ENCODE measurements around the gene CRLF1. TPM values are rescaled to one million over a fixed set of nuclear protein-coding genes. Genes with fewer than 3 reads are reported as not detected.
A peak's percentile ranks its signal among the peaks of the same experiment; 100 is the strongest.

Gene CRLF1
- total RNA-seq, 1 experiment from 2014 or later = 21.3 TPM

DNA sequence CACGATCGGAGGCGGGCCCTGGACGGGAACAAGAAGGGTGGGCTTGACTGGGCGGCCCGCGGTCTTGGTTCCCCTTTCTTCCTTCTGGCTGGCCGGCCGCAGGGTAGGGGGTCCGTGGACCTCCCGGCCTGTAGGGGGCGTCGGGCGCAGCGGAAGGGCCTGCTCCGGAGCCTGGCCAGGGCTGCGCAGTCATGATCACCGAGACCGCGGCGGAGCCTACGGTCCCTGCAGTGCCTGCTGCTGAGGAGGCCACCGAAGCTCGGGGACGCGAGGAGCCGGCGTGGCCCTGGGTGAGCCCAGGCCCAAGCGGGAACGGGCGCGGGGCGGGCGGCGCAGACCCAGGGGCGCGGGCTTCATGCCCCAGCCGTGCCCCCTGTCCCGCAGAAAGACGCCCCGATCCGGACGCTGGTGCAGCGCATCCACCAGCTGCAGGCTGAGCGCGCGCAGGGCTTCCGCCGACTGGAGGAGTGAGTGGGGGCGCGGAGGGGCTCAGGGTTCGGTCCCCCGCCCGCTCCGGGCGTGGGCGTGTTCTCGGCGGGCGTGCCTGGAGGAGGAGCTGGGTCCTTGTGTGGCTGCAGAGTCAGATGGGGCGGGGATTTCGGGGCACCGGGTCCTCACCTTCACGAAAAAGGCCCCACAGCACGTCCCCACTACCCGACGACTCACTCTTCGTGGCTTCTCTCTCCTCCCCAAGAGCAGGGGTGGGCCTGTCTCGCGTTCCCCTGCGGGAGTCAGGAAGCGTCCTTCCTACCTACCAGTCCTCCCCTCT, 17.8 kb downstream of the CRLF1 start, which contains the start of gene REX1BD:
Gene REX1BD (plus strand): TSS at position 188 of the 769 bp plus-strand sequence. CDS start 4 bp downstream, at position 192.
- Histone ChIP-seq H3K27ac (peak within 1 kb of the TSS; percentile 43), H3K36me3 (peaks cover 21% of the 10 kb centered on the region), H3K27me3 (replicated peaks) (no peaks in the 10 kb centered on the region), H3K4me1 (replicated peaks) (peaks cover 23% of the 10 kb centered on the region), H3K4me3 (peak within 1 kb of the TSS; percentile 88), H3K9me3 (replicated peaks) (no peaks in the 10 kb centered on the region)
- peak; percentile 85 to 88 for DNase-seq (ENCODE audit: low read depth in 1 of 2, low spot score in 2 of 2)

DNA sequence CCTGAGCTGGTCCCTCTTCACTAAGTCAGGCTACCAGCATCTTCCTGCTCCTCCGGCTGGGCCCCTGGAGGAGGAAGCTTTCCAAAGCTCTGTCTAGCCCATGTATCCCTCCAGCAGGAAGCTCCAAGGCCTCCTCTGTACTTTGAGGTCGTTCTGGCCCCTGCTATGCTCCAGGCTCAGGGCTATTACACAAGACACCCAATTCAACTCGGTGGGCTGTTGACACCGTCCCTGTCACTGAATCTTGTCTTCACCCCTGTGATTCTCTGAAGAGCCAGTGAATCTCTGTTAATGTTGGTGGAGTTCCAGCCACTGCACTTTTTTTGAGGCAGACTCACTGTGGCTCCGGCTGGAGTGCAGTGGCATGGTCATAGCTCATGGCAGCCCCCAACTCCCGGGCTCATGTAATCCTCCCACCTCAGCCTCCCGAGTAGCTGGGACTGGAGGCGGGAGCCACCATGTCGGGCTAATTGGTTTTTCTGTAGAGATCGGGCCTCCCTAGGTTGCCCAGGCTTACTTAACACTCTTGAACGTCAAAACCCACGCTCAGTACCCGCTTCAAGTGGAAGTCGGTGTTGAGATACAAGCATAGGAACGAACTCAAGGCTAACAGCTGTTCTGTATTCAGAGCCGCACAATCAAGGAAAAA, 18.5 kb downstream of the CRLF1 start:
- no peak for DNase-seq (ENCODE audit: low read depth in 1 of 2, low spot score in 2 of 2)
- H3K4me3 ChIP-seq = peak overlapping the region; percentile 88
- peaks cover 23% of the 10 kb centered on the region for H3K4me1 ChIP-seq (replicated peaks)
- no peaks in the 10 kb centered on the region for H3K27me3 ChIP-seq (replicated peaks)
- H3K27ac ChIP-seq = no peak overlapping the region
- H3K36me3 ChIP-seq = peaks cover 21% of the 10 kb centered on the region
- no peaks in the 10 kb centered on the region for H3K9me3 ChIP-seq (replicated peaks)

DNA sequence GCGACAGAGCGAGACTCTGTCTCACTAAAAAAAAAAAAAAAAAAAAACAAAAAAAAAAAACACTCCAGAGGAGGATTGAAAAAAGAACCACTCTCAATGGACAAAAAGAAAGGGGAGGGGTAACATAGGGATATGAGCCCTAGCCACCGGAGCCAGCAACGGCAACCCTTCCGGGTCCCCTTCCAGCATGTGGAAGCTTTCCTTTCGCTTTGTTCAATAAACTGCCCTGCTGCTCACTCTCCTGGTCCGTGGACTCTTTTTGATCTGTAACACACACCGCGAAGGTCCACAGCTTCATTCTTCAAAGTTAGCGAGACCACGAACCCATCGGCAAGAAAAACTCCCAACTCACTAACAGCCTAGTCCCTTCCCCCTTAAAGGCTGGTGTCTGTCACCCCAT, 19.0 kb downstream of the CRLF1 start:
- Histone ChIP-seq H3K9me3 (replicated peaks) (no peaks in the 10 kb centered on the region), H3K27me3 (replicated peaks) (no peaks in the 10 kb centered on the region), H3K4me1 (replicated peaks) (peaks cover 23% of the 10 kb centered on the region), H3K4me3 (no peak overlapping the region), H3K27ac (no peak overlapping the region), H3K36me3 (peaks cover 21% of the 10 kb centered on the region)
- no peak for DNase-seq (ENCODE audit: low read depth in 1 of 2, low spot score in 2 of 2)

DNA sequence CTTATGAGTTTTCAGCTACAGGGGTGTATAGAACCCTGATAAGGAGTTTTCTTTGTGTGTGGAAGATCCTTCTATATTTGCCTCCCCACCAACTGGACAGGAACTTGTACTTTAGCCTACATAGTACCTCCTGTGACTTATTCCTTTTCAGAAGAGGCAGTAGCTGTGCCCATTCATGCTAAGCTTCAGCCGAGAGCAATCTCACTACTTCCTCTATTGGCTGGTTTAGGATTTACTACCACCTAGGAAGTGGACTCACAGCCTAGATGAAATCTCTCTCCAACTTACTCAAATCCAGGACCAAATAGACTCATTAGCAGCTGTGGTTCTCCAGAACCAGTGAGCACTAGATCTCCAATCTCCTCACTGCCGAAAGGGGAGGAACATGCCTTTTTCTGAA, 20.3 kb downstream of the CRLF1 start:
- no peak overlapping the region for H3K27ac ChIP-seq
- DNase-seq (ENCODE audit: low read depth in 1 of 2, low spot score in 2 of 2) = no peak
- no peaks in the 10 kb centered on the region for H3K9me3 ChIP-seq (replicated peaks)
- no peaks in the 10 kb centered on the region for H3K27me3 ChIP-seq (replicated peaks)
- H3K4me1 ChIP-seq (replicated peaks) = peaks cover 23% of the 10 kb centered on the region
- peaks cover 15% of the 10 kb centered on the region for H3K36me3 ChIP-seq
- no peak overlapping the region for H3K4me3 ChIP-seq

DNA sequence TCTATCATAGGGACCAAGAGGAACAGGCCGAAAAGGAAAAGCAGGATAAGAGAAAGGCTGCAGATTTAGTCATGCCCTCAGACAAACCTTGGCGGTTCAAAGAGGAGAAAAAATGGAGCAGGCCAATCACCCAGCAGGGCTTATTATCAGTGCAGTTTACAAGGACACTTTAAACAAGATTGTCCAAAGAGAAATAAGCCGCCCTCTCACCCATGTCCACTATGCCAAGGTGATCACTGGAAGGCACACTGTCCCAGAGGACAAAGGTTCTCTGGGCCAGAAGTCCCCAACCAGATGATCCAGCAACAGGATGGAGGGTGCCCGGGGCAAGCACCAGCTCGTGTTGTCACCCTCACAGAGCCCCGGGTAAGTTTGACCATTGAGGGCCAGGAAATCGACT, 26.3 kb downstream of the CRLF1 start:
- H3K36me3 ChIP-seq = peaks cover 29% of the 10 kb centered on the region
- H3K4me3 ChIP-seq = no peak overlapping the region
- H3K9me3 ChIP-seq (replicated peaks) = no peaks in the 10 kb centered on the region

DNA sequence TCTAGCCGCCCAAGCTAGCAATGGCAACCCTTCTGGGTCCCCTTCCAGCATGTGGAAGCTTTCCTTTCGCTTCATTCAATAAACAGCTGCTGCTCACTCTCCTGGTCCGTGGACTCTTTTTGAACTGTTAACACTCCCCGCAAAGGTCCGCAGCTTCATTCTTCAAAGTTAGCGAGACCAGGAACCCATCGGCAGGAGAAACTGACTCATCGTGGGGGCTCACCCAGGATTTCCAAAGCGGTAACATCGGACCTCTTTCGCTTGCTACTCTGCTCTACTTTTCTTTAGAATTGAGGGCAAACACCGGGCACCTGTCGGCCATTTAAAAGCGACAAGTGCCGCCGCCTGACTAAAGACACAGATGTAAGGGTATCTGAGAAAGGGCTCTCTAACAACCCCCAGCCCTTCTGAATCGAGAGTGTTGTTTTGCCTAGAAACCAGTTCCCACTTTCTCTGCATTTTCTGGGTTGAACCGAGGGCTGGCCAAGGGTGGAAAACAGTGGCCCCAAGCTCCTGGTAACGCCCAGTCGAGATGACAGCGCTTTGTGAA, 29.2 kb downstream of the CRLF1 start:
- H3K4me1 ChIP-seq (replicated peaks) = peaks cover 12% of the 10 kb centered on the region
- no peak overlapping the region for H3K4me3 ChIP-seq
- DNase-seq (ENCODE audit: low read depth in 1 of 2, low spot score in 2 of 2) = no peak
- no peaks in the 10 kb centered on the region for H3K9me3 ChIP-seq (replicated peaks)
- H3K36me3 ChIP-seq = peaks cover 58% of the 10 kb centered on the region
- H3K27me3 ChIP-seq (replicated peaks) = no peaks in the 10 kb centered on the region
- H3K27ac ChIP-seq = no peak overlapping the region

More for the DNA sequence above, 26.3 kb downstream of the CRLF1 start:
- H3K4me1 ChIP-seq (replicated peaks) = no peaks in the 10 kb centered on the region
- H3K27ac ChIP-seq = no peak overlapping the region
- DNase-seq (ENCODE audit: low read depth in 1 of 2, low spot score in 2 of 2) = no peak
- no peaks in the 10 kb centered on the region for H3K27me3 ChIP-seq (replicated peaks)

DNA sequence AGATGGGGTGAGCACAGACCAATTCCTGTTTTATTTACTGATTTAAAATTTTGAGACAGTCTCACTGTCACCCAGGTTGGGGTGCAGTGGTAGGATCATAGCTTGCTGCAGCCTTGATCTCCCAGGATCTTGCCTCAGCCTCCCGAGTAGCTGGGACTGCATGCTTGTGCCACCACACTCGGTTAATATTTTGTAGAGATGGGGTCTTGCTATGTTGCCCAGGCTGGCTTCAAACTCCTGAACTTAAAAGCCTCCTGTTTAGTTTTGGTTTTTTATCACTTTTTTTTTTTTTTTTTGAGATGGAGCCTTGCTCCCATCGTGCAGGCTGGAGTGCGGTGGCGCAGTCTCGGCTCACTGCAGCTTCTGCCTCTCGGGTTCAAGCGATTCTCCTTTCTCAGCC, 30.2 kb downstream of the CRLF1 start:
- H3K36me3 ChIP-seq = peaks cover 66% of the 10 kb centered on the region
- H3K27me3 ChIP-seq (replicated peaks) = no peaks in the 10 kb centered on the region
- no peak overlapping the region for H3K27ac ChIP-seq
- H3K9me3 ChIP-seq (replicated peaks) = no peaks in the 10 kb centered on the region
- no peak for DNase-seq (ENCODE audit: low read depth in 1 of 2, low spot score in 2 of 2)
- no peak overlapping the region for H3K4me3 ChIP-seq
- H3K4me1 ChIP-seq (replicated peaks) = peaks cover 13% of the 10 kb centered on the region

DNA sequence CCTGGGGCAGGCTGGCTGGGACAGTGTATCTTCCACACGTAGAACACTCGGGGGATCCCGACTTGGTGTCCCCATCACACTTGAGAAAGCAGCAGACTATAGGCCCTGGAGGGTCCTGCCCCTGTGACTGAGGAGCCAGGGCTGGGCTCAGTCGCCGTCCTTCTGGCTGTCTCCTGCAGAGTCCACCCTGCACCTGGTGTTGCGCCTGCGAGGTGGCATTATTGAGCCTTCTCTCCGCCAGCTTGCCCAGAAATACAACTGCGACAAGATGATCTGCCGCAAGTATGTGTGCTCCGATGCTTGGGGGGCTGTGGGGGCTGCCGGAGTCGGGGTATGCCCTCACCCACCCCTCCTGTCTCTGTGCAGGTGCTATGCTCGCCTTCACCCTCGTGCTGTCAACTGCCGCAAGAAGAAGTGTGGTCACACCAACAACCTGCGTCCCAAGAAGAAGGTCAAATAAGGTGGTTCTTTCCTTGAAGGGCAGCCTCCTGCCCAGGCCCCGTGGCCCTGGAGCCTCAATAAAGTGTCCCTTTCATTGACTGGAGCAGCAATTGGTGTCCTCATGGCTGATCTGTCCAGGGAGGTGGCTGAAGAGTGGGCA, 31.8 kb downstream of the CRLF1 start:
- H3K27me3 ChIP-seq (replicated peaks) = no peaks in the 10 kb centered on the region
- H3K4me1 ChIP-seq (replicated peaks) = peaks cover 20% of the 10 kb centered on the region
- no peak for DNase-seq (ENCODE audit: low read depth in 1 of 2, low spot score in 2 of 2)
- H3K9me3 ChIP-seq (replicated peaks) = no peaks in the 10 kb centered on the region
- H3K36me3 ChIP-seq = peaks cover 66% of the 10 kb centered on the region
- H3K27ac ChIP-seq = no peak overlapping the region
- no peak overlapping the region for H3K4me3 ChIP-seq

DNA sequence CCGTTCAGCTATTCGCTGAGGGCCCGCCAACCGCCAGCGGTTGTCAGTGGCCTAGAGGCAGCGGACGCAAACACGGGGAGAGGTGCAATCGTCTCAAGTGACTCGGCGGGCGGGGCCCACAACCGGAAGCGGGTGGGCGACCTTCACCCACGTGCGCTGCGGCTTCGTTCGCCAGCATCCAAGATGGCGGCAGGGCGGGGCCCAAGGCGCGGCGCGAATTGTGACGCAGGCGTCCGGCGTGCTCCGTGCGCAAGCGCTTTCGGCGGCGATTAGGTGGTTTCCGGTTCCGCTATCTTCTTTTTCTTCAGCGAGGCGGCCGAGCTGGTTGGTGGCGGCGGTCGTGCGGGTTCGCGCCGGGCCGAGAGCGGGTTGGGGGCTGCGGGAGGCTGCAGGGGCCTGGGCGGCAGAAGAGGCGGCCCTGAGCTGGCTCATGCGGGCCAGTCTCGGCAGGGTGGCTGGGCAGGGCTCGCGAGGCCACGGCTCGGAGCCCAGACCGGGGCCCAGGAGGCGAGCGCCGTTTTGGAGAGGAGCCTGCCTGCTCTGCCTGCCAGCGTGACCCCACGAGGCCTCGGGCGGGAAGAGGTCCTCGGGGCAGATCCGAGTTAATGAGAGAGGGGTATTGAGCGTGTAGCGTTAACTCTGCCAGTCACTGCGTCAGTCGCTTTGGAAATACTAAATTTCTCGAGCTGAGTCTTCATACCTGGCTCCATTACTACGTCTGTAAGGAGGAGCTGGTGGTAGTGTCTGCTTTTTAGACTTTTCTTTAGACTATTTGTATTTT, 34.8 kb downstream of the CRLF1 start, which contains the start of gene UBA52:
Gene UBA52 (plus strand): TSS at position 294 of the 781 bp plus-strand sequence. CDS start 1,444 bp downstream, outside the sequence.
- peak; percentile 95 to 97 for DNase-seq (ENCODE audit: low read depth in 1 of 2, low spot score in 2 of 2)
- Histone ChIP-seq H3K27ac (peak within 1 kb of the TSS; percentile 73), H3K36me3 (peaks cover 80% of the 10 kb centered on the region), H3K4me3 (peak within 1 kb of the TSS; percentile 86), H3K9me3 (replicated peaks) (no peaks in the 10 kb centered on the region), H3K27me3 (replicated peaks) (no peaks in the 10 kb centered on the region), H3K4me1 (replicated peaks) (peaks cover 20% of the 10 kb centered on the region)

DNA sequence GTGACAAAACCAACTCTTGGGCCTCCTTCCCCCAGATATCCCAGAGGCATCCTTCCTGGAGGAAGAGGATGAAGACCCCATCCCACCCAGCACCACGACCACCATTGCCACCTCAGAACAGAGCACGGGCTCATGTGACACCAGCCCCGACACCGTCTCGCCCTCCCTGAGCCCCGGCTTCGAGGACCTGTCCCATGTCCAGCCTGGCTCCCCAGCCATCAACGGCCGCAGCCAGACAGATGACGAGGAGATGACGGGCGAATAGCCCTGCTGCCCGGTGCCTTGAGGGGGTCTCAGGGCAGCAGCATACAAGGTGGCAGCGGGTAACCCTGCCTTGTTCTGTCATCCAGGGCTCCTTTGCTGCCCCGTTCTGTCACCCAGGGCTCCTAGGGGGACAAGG, 38.2 kb downstream of the CRLF1 start:
- H3K4me1 ChIP-seq (replicated peaks) = peaks cover 17% of the 10 kb centered on the region
- peaks cover 78% of the 10 kb centered on the region for H3K36me3 ChIP-seq
- no peaks in the 10 kb centered on the region for H3K27me3 ChIP-seq (replicated peaks)
- no peak for DNase-seq (ENCODE audit: low read depth in 1 of 2, low spot score in 2 of 2)
- no peak overlapping the region for H3K4me3 ChIP-seq
- no peaks in the 10 kb centered on the region for H3K9me3 ChIP-seq (replicated peaks)
- no peak overlapping the region for H3K27ac ChIP-seq

DNA sequence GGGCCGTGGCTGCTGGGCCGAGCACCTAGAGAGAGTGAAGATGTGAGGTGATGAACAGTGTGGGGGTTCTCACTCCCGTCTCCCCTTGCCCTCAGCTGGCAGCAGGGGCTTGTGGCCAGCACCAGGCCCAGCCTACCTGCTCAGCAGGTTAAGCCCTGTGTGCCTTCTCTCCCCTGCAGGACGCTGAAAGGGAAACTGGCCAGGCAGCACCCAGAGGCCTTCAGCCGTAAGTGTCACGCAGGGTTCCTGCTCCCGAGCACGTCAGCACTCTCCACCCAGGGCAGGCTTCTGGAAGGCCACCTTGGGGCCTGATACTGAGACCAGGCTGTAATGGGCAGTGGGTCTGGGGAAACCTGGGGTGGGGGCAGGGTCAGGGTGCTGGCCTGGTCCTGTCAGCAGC, 39.6 kb downstream of the CRLF1 start:
- Histone ChIP-seq H3K36me3 (peaks cover 76% of the 10 kb centered on the region), H3K4me1 (replicated peaks) (peaks cover 7% of the 10 kb centered on the region), H3K9me3 (replicated peaks) (no peaks in the 10 kb centered on the region), H3K4me3 (no peak overlapping the region), H3K27me3 (replicated peaks) (no peaks in the 10 kb centered on the region), H3K27ac (no peak overlapping the region)
- DNase-seq (ENCODE audit: low read depth in 1 of 2, low spot score in 2 of 2) = no peak

DNA sequence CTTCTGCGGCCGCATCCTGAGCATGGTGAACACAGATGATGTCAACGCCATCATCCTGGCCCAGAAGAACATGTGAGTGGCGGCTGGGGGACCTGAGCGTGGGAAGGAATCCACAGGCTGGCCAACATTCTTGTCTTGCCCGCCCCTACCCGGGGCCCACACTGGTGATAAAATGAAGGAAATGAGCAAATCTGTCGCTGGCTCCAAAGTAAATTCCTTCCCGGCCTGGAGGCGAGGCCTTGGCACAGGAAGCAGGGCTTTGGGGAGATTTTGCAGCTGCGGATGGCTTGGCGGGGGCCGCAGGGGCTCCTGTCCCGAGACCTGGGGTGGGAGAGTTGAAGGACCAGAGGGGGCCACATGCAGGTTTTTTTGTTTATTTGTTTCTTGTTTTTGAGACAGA, 44.5 kb downstream of the CRLF1 start:
- Histone ChIP-seq H3K9me3 (replicated peaks) (no peaks in the 10 kb centered on the region), H3K27ac (no peak overlapping the region), H3K4me3 (no peak overlapping the region), H3K36me3 (peaks cover 65% of the 10 kb centered on the region), H3K4me1 (replicated peaks) (peaks cover 4% of the 10 kb centered on the region; the same call in 1 of the 2 replicates), H3K27me3 (replicated peaks) (no peaks in the 10 kb centered on the region)
- DNase-seq (ENCODE audit: low read depth in 1 of 2, low spot score in 2 of 2) = no peak

DNA sequence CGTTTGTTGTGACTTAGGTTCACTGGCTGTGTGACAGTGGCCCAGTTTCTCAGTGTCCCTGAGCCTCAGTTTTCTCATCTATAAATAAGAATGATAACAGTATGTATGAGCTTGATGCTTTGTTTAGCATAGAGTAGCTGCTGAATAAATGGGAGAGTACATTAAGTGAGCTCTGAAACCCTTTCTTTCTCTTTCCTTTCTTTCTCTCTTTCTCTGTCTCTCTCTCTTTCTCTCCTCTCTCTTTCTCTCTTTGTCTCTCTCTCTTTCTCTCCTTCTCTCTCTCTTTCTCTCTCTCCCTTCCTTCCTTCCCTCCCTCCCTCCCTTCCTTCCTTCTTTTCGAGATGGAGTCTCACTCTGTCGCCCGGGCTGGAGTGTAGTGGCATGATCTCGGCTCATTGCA, 46.9 kb downstream of the CRLF1 start:
- Histone ChIP-seq H3K27me3 (replicated peaks) (no peaks in the 10 kb centered on the region), H3K27ac (no peak overlapping the region), H3K36me3 (peaks cover 43% of the 10 kb centered on the region)

More for the DNA sequence above, 46.9 kb downstream of the CRLF1 start:
- no peaks in the 10 kb centered on the region for H3K9me3 ChIP-seq (replicated peaks)
- no peak for DNase-seq (ENCODE audit: low read depth in 1 of 2, low spot score in 2 of 2)
- H3K4me3 ChIP-seq = no peak overlapping the region
- peaks cover 4% of the 10 kb centered on the region; the same call in 1 of the 2 replicates for H3K4me1 ChIP-seq (replicated peaks)

Data from SJSA1 (cell line).